ENCODE results near the gene HUS1.
"Not testable (repeated sequence)": the region's sequence is repeated elsewhere in the genome, so short reads cannot be mapped to it uniquely, and the experiment has no call there.

The HUS1 gene

GRCh38 chr7:47979145-47979831 is at the start of gene HUS1:
Gene HUS1, minus strand, starts transcription at chr7:47979615. Its CDS starts 96 bp downstream, at chr7:47979519.
- peak; percentile 90 for DNase-seq

- DNase-seq: no peak
These were observed 49.5 kb upstream of the HUS1 start, which contains the start of gene SUN3 for GRCh38 chr7:48028938-48029337. Gene SUN3, minus strand, starts transcription at chr7:48029107. Its CDS starts 169 bp downstream, at chr7:48028938.

GRCh38 chr7:48025624-48026023 is 46.2 kb upstream of the HUS1 start:
- no peak for DNase-seq

DNA sequence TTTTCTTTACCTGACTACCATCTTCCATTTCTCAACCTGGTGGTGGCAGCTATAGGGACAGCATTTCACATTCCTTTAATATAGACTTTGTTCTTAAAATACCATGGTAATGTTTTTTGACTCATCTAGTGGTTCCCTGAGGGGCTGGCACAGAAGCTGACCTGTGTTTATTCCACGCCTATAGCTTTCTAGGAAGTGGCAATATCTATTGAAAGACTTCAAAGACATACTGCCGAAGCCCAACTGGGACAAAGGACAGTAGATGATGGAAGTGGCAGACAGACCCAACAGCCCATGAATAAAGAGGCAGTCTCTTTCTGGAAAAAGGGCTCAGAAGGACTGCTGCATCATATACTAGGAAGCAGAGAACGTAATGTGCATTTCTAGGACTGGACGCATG is 38.3 kb upstream of the HUS1 start:
- DNase-seq: no peak

DNA sequence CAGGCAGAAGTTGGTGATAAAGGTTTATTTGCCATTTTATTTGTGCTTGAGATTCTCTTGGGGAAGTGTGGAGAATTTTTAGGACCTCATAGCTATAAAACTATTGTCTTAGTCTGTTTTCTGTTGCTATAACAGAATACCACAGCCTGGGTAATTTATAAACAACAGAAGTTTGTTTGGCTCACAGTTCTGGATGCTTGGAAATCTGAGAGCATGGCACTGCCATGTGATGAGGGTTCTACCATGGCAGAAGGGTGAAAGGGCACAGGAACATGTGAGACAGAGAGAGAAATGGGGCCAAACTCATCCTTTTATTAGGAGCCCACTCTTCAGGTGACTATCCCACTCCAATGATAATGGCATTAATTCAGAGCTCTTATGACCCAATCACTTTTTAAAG is 37.2 kb upstream of the HUS1 start:
- DNase-seq: no peak

- DNase-seq: no peak
These were observed 32.5 kb upstream of the HUS1 start for GRCh38 chr7:48011951-48012350.

- DNase-seq: no peak
These were observed 31.9 kb upstream of the HUS1 start for GRCh38 chr7:48011323-48011722.

- DNase-seq: no peak
These were observed 30.5 kb upstream of the HUS1 start for GRCh38 chr7:48009954-48010353.

GRCh38 chr7:48009257-48009656 is 29.8 kb upstream of the HUS1 start:
- no peak for DNase-seq

- no peak for DNase-seq
These were observed 27.5 kb upstream of the HUS1 start for GRCh38 chr7:48006866-48007265.

DNA sequence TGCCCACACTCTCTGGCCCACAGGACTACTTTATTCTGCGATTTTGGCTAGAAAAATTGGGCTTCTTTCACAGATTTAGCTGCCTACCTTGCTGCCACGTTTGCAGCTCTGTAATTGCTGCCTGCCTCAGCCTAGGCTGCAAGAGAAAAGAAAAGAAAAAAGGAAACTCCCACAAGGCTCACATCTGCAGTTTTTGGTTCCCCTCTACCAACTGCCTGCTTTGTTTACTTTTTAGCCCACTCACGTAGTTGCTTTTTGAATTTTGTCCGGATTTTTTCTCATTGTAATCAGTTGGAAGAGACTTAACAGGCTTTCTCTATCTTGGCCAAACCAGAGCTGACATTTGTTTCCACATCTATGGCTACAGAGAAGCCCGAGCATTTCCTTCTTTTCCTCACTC is 25.2 kb upstream of the HUS1 start:
- DNase-seq: no peak

DNA sequence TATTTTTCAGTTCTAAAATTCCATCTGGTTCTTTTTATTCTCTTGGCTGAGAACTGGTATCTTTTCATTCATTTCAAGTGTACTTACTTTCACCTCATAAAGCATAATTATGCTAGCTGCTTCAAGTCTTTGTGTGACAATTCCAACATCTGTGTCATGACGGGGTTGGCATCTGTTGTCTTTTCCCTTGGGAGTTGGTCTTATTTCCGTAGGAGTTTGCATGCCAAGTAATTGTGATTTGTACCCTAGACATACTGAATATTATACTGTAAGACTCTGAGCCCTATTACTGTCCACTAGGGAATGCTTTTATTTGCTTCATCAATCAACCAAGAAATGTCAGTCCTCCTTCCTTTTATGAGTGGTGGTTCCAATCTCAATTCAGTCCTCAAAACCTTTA is 24.6 kb upstream of the HUS1 start:
- no peak for DNase-seq

- DNase-seq: not testable (repeated sequence)
These were observed 20.7 kb upstream of the HUS1 start for GRCh38 chr7:48000164-48000563.

GRCh38 chr7:47999413-47999812 is 20.0 kb upstream of the HUS1 start:
- DNase-seq: no peak

GRCh38 chr7:47992446-47992845 is 13.0 kb upstream of the HUS1 start:
- no peak for DNase-seq

DNA sequence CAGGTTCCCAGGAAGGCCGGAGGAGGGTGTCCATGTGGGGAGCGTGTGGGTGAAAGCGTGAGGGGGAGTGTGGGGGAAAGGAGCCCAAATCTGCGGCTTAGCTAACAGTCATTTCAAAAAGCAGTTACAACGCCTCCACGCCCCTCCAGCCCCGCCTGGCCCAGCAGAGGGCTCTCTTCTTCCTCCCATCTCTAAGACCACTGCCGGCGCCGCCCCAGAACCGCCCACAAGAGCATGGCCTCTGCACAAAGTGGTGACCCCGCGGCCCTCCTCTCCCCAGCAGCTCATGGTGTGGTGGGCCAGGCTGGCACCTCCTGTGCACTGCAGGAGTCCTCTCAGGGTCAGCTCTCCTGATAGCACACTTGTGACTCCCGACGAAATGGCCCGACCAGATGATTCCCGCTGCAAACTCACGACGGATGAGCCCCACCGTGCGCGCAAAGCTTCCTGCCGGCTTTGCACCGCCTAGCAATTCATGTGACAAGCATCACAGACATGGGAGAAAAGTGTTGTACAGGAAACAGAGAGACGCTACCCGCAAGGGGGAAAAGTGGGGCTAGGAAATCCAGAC is 12.4 kb upstream of the HUS1 start:
- peak; percentile 87 for DNase-seq

- DNase-seq: no peak
These were observed 11.9 kb upstream of the HUS1 start for GRCh38 chr7:47991270-47991669.

DNA sequence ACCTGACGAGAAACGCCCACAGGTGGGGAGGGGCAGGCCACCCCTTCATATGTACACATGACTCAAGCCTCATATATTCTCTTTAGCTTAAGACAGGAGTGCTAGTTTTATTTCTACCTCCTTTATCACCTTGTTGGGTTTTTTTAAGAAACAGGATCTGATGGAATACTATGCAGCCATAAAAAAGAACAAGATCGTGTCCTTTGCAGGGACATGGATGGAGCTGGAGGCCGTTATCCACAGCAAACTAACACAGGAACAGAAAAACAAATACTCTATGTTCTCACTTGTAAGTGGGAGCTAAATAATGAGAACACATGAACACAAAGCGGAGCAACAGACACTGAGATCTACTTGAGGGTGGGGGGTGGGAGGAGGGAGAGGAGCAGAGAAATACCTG is 11.2 kb upstream of the HUS1 start:
- DNase-seq: no peak

DNA sequence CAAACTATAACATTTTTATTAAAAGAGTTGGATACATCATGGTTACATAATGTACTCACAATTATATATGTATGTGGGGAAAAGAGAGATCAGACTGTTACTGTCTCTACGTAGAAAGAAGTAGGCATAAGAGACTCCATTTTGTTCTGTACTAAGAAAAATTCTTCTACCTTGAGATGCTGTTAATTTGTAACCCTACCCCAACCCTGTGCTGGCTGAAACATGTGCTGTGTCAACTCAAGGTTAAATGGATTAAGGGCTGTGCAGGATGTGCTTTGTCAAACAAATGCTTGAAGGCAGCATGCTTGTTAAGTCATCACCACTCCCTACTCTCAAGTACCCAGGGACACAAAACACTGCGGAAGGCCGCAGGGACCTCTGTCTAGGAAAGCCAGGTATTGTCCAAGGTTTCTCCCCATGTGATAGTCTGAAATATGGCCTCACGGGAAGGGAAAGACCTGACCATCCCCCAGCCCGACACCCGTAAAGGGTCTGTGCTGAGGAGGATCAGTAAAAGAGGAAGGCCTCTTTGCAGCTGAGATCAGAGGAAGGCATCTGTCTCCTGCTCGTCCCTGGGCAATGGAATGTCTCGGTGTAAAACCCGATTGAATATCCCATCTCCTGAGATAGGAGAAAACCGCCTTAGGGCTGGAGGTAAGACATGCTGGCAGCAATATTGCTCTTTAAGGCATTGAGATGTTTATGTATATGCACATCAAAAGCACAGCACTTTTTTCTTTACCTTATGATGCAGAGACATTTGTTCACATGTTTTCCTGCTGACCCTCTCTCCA is 10.4 kb upstream of the HUS1 start:
- not testable (repeated sequence) for DNase-seq

DNA sequence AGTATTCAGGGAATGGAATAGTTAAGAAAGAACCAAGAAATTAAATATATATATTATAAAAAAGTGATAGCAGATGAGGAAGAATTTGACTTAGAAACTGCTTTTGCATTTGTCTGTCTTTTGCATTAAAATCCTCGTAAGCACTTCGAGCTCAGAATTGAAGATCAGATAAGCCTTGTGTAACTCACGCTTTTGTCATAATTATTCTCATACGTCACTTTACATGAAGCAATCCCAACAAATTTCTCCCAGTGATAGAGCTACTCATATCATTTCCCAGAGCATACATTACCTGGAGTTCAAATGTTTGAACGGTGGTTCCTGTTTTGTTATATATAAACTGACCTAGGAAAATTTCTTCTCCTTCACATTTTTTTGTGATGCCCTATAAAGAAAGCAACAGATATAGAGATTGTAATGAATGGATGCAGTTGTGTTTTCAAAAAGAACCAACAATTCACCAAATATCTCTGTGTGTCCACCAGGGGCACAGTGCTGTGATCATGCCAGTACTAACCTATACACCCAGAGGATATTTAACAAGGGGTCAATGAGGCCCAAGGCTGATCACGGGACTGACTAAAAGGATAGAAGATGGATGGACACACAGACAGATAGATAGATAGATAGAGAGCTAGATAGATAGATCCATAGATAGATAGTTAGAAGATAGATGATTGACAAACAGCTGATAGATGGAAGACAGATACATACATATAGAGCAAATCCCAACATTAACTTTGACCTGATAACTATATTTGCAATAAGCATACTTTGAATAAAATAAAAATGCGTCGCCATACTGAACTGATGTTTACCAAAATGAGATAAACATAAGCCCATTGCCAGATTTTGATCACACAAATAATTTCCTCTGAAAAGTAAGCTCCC is 9.3 kb upstream of the HUS1 start:
- no peak for DNase-seq

DNA sequence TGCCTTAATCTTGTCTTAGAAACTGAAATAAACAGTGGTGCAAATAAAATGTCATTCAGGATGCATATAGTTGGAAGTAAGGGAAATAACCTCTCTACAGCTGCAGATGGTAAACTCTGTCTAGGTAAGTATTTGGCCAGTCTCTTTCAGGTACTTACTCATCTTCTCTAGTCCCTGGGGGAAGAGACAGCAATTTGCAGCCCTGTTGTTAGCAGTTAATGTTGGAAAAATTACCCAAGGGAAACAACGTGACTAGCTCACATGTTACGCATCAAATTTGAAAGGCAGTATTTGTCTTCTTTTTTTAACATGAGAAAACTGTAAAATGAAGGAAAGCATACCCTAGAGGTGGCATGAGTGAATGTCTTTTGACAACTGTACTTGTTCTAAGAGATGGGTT is 3.2 kb upstream of the HUS1 start:
- no peak for DNase-seq

GRCh38 chr7:47980648-47981047 is 1.2 kb upstream of the HUS1 start:
- not testable (repeated sequence) for DNase-seq

DNA sequence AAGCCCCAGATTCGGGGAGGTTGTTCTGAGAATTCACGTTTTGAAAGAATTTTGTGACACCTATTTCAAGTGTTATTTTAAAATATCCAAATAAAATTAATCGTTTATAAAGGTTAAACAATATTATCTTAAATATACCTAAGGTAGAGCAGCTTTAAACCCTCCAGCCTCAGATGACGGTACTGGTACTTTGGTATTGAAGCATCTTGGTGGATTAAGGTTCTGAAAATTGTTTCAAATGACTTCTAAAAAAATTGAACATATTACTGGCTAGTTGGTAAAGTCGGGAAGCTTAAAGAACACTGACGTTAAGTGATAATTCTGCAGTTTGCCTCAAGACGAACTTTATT is 392 bp upstream of the HUS1 start:
- DNase-seq: no peak
